Hepatocyte (in vitro differentiated cells): ENCODE measurements around the gene NUP54.

ENCODE experiments used
- EZH2 ChIP-seq: fragments of 200-600 bp; sonication (generic); IDR thresholded peaks from 2 replicates; pipeline ENCODE4 v1.6.1; 2016; ENCODE audit warnings: antibody characterized with exemption, mild to moderate bottlenecking, borderline replicate concordance
- TF ChIP-seq, protein P1 (sequence below): fragments of 200-600 bp; sonication (generic); IDR thresholded peaks from 2 replicates; pipeline ENCODE4 v1.5.1; 2016; ENCODE audit warnings: antibody characterized with exemption, mild to moderate bottlenecking; ENCODE audit not compliant: poor library complexity

GRCh38 chr4:76187152-76187551 is 39.0 kb upstream of the NUP54 start:
- TF ChIP-seq, protein P1, sequence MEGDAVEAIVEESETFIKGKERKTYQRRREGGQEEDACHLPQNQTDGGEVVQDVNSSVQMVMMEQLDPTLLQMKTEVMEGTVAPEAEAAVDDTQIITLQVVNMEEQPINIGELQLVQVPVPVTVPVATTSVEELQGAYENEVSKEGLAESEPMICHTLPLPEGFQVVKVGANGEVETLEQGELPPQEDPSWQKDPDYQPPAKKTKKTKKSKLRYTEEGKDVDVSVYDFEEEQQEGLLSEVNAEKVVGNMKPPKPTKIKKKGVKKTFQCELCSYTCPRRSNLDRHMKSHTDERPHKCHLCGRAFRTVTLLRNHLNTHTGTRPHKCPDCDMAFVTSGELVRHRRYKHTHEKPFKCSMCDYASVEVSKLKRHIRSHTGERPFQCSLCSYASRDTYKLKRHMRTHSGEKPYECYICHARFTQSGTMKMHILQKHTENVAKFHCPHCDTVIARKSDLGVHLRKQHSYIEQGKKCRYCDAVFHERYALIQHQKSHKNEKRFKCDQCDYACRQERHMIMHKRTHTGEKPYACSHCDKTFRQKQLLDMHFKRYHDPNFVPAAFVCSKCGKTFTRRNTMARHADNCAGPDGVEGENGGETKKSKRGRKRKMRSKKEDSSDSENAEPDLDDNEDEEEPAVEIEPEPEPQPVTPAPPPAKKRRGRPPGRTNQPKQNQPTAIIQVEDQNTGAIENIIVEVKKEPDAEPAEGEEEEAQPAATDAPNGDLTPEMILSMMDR, result no peak
- TF ChIP-seq EZH2, result no peak
